ENCODE measurements around the gene DYRK4.
"Not testable (repeated sequence)": the region's sequence is repeated elsewhere in the genome, so short reads cannot be mapped to it uniquely, and the experiment has no call there.

The DYRK4 gene

DNA sequence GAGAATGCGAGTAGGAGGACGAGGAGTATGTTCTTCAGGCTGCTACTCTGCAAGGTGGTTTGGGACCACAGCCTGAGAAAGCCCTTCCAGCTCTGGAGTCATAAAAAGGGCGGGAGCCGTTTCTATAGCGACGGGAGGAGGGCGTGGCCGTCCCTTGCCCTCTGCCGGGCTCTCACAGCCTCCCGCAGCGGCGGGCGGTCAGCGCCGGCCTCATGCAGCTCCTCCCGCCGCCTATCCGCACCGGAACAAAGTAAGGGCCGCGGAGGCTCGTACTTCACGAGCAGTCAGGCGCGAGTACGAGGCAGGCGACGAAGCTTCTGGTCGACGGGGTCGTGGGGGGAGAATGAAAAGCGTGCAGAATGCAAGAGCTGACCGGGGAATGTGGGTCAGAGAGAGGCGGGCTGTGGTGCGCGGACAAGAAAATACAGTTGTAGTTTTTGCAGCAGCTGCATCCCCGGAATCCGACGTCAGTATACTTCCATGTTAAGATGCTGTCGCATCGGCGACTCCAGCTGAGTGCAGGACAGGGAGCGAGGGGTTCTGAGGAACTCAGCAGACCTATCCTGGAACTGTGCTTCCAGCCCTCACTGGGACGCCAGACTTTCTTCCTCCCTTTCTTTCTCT lies at the start of gene DYRK4:
Gene DYRK4, plus strand, starts transcription at position 175 of the 624 bp plus-strand sequence. Its CDS starts 38 bp downstream, at position 213.
- in situ Hi-C loops (cut with MboI; ENCODE audit: low sequenced_read_pairs), result no loop called here

- in situ Hi-C loops (cut with MboI; ENCODE audit: low sequenced_read_pairs), result no loop called here
Observed at GRCh38 chr12:4518106-4518728, 43.8 kb upstream of the DYRK4 start.

DNA sequence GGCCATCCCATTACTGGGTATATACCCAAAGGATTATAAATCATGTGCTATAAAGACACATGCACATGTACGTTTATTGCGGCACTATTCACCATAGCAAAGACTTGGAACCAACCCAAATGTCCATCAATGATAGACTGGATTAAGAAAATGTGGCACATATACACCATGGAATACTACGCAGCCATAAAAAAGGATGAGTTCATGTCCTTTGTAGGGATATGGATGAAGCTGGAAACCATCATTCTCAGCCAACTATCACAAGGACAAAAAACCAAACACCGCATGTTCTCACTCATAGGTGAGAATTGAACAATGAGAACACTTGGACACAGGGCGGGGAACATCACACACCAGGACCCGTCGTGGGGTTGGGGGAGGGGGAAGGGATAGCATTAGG lies 38.6 kb upstream of the DYRK4 start:
- in situ Hi-C loops (cut with MboI; ENCODE audit: low sequenced_read_pairs), result not testable (repeated sequence)

- in situ Hi-C loops (cut with MboI; ENCODE audit: low sequenced_read_pairs), result no loop called here
Observed at GRCh38 chr12:4526923-4527546, 35.0 kb upstream of the DYRK4 start.

DNA sequence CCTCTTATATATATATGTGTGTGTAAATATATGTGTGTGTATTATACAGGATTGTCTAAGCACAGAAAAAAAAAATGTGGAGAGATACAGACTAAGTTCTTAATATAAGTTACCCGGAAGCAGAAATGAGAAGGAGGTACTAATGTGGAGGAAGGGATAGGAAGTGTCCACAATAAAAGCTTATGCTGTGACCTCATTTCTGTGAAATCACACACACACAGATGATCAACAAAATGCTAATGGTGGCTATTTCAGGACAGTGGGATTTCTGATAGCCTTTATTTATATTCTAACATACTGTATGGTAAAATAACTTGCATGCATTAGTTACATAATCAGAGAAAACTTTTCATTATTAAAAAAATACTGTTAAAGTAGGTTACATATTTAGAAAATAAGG lies 31.8 kb upstream of the DYRK4 start:
- in situ Hi-C loops (cut with MboI; ENCODE audit: low sequenced_read_pairs), result loop anchor here (10.0 kb wide), 1 partner anchor 115 kb away; no protein-coding TSS in a partner anchor

GRCh38 chr12:4530982-4531586 lies 30.9 kb upstream of the DYRK4 start:
- in situ Hi-C loops (cut with MboI; ENCODE audit: low sequenced_read_pairs), result loop anchor here (10.0 kb wide), 1 partner anchor 116 kb away; no protein-coding TSS in a partner anchor

DNA sequence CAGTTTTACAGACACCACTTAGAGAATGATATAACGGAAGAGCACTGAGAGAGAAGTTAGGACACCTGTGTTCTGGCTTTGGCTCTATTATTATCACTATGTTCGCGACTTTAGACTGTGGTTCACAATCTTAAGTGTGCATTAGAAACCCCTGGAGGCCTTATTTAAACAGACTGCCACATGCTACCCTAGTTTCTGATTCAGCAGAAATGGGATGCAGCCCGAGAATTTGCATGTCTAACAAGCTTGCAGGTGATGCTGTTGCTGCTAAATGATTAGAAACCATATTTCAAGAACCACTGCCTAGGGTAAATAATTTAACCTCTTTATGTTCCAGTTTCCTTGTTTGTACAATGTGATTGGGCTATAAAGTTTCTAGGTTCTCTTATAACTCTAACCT lies 26.9 kb upstream of the DYRK4 start:
- in situ Hi-C loops (cut with MboI; ENCODE audit: low sequenced_read_pairs), result loop anchor here (10.0 kb wide), 1 partner anchor 120 kb away; no protein-coding TSS in a partner anchor

DNA sequence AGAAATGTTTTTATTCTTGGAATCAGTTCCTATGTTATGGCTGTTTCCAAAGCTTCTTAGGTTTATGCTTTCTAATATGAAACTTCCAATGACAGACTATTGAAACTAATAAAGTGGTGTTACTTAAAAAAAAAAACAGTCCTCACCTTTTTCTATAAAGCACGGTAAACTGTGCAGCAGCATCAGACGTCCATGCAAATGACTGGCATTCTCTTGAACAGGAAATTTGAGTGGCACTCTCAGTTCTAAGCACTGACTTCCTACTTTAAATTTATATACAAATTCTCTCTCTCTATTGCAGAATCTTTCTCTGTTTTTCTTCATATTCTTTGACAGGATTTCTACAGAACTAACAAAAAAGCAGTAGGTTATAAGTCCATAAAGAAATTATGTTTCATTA lies 26.1 kb upstream of the DYRK4 start:
- in situ Hi-C loops (cut with MboI; ENCODE audit: low sequenced_read_pairs), result loop anchor here (10.0 kb wide), 1 partner anchor 121 kb away; no protein-coding TSS in a partner anchor

DNA sequence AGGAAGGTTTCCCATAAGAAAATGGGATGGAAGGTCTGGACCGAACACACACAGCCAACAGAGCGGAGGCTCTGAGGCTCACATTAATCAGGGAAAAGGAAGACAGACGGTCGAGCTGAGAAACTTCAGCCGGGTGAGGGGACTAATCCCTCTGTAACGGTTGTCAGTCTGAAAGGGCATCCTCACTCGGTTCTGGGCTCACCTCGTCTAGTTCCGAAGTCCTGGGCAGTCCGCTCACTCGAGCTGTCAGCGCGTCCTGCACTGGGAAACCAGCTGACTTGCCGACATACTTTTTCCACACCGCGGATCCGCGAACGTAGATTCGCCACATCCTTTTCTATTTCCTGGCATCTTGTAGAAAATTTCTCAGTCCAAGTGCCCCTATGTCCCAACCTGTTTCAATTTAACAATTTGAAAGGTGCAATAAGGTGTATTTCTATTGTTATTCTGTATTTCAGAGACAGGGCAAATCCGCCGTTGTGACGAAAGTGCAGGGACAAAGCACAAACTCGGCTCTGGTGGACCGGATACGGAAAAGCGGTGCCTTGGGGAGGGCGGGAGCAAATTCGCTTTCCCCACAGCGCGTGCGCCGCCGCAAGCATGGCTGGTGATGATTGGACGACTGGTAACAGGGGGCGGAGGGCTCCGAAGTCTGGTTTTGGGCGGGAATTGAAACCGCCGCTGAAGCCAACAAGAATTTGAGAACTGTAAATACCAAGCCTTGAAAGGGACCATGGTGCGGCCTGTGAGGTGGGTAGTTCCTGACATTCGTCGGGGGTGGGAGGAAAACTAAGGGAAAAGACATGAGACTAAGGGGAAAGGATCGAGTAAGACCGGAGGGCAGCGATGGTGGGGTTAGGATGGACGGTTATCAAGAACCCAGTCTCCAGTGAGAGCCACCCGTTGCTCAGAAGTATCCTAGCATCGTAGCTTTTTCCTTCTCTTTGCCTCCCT lies 23.5 kb upstream of the DYRK4 start, which contains the start of gene RAD51AP1:
Gene RAD51AP1, plus strand, starts transcription at position 684 of the 954 bp plus-strand sequence. Its CDS starts 50 bp downstream, at position 734.
- in situ Hi-C loops (cut with MboI; ENCODE audit: low sequenced_read_pairs), result loop anchor here (10.0 kb wide), 1 partner anchor 124 kb away; no protein-coding TSS in a partner anchor

GRCh38 chr12:4539167-4539870 lies 22.7 kb upstream of the DYRK4 start:
- in situ Hi-C loops (cut with MboI; ENCODE audit: low sequenced_read_pairs), result loop anchor here (10.0 kb wide), 1 partner anchor 125 kb away; no protein-coding TSS in a partner anchor

DNA sequence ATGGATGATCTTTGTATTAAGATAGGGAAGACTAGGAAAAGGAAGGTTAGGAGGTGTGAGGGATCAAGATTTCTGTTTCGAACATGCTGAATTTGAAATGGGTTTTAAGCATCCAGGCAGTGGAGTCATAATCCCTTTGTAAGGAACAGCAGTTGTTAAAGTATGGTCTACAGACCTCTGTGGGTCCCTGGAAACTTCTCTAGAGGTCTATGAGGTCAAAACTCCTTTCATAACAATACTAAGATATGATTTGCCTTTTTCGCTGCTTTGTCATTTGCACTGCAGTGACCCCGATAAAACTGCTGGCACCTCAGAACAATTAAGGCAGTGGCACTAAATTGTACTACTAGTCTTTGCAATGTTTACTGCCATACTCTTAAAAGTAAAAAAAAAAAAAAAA lies 21.8 kb upstream of the DYRK4 start:
- in situ Hi-C loops (cut with MboI; ENCODE audit: low sequenced_read_pairs), result no loop called here

GRCh38 chr12:4540638-4541037 lies 21.4 kb upstream of the DYRK4 start:
- in situ Hi-C loops (cut with MboI; ENCODE audit: low sequenced_read_pairs), result no loop called here

GRCh38 chr12:4545195-4545594 lies 16.8 kb upstream of the DYRK4 start:
- in situ Hi-C loops (cut with MboI; ENCODE audit: low sequenced_read_pairs), result no loop called here

GRCh38 chr12:4552191-4552590 lies 9.8 kb upstream of the DYRK4 start:
- in situ Hi-C loops (cut with MboI; ENCODE audit: low sequenced_read_pairs), result no loop called here

GRCh38 chr12:4553943-4554342 lies 8.1 kb upstream of the DYRK4 start:
- in situ Hi-C loops (cut with MboI; ENCODE audit: low sequenced_read_pairs), result no loop called here

GRCh38 chr12:4555804-4556203 lies 6.2 kb upstream of the DYRK4 start:
- in situ Hi-C loops (cut with MboI; ENCODE audit: low sequenced_read_pairs), result no loop called here

- in situ Hi-C loops (cut with MboI; ENCODE audit: low sequenced_read_pairs), result no loop called here
Observed at GRCh38 chr12:4556735-4557530, 5.1 kb upstream of the DYRK4 start.

DNA sequence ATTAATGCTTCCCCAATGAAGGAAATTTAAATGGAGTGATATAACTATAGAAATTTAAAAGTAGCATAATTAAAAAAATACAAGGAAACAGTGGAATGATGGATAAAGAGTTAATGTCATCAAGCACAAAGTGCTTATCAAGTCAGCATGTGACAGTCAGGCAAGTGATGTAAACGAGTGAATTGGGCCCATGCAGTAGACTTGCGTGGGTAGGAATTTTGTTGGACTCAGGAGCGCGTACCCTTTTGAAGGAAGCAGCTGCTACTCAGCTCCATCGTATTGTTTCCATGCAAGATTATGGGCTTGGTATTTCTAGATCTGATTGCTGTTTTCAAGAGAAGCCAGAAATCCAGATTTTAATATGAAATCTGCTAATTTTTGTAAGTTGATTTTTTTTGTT lies 4.4 kb upstream of the DYRK4 start:
- in situ Hi-C loops (cut with MboI; ENCODE audit: low sequenced_read_pairs), result no loop called here

DNA sequence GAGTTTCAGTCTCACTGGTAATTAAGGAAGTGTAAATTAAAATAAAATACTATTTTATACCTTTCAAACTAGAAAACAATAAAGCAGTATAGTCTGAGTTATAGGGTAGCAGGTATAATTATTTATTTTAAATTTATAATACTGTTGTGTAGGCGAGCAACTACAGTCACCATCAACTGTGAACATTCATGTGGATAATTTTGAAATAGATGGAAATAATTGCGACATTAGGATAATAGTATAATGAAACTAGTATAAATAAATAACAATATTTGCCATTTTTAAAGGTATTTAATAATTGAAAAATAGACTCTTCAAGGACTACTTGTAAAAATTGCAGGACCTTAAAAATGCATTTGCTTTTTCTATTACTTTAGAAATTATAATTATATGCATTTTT lies 3.8 kb upstream of the DYRK4 start:
- in situ Hi-C loops (cut with MboI; ENCODE audit: low sequenced_read_pairs), result no loop called here

All from HL-60/S4 (cell line).